Mucosa of descending colon (tissue), 3 donors: Measurements from ENCODE around the gene CARNS1. TPM values are rescaled to one million over a fixed set of nuclear protein-coding genes. Genes with fewer than 3 reads are reported as not detected.
A peak's percentile ranks its signal among the peaks of the same experiment; 100 is the strongest.
"Not testable (repeated sequence)": the region's sequence is repeated elsewhere in the genome, so short reads cannot be mapped to it uniquely, and the experiment has no call there.

Experiments used
- ATAC-seq: fragments of 200-7000 bp; cut with Tn5 transposase; one replicate; pipeline ENCODE4 v1.9.1; 2020; ENCODE audit warnings: mild to moderate bottlenecking, moderate library complexity
- DNase-seq, 3 donors: peaks; one replicate each; pipeline ENCODE4 v3.0.0-alpha.2; 2020
- H3K36me3 ChIP-seq: fragments of 200-600 bp; one replicate; pipeline ENCODE4 v1.8.0; 2021; ENCODE audit warnings: low read depth, mild to moderate bottlenecking
- H3K4me1 ChIP-seq: fragments of 200-600 bp; one replicate; pipeline ENCODE4 v1.8.0; 2021; ENCODE audit warnings: low read depth, mild to moderate bottlenecking
- H3K4me3 ChIP-seq: fragments of 200-600 bp; one replicate; pipeline ENCODE4 v1.8.0; 2021; ENCODE audit warnings: mild to moderate bottlenecking
- H3K9me3 ChIP-seq: fragments of 200-600 bp; one replicate; pipeline ENCODE4 v1.8.0; 2021; ENCODE audit warnings: mild to moderate bottlenecking
- intact Hi-C, 2 donors: fragments of 100-400 bp; cut with DNase I in 1 of 2; cut with micrococcal nuclease in 1 of 2; formaldehyde crosslinking; loops; one replicate each; pipeline versions ENCODE4 v1.11.0 to v1.11.1; 2022; cut with DNase I, micrococcal nuclease
- total RNA-seq, 3 donors: library from RNA; stranded (reverse); fragmentation: NEBNext Ultra II Directional in 2 of 3; extraction: Animal tissue kit (Norgen Biotek cat#: 25700) in 2 of 3; gene quantifications; one replicate each; pipeline versions ENCODE4 v1.2.1 to v1.2.4, GENCODE V29; 2021 to 2023
- TF ChIP-seq, protein P1 (sequence below): fragments of 200-600 bp; IDR thresholded peaks from one replicate; pipeline ENCODE4 v1.8.0; 2022; ENCODE audit warnings: antibody characterized with exemption, mild to moderate bottlenecking
- donor health status: DM: no; HTN: no; CAD: no; lungs with moderate emphysema.
- donor health status: DM: no; HTN: no; CAD: no.
- donor health status: DM: no; HTN: yes; CAD: no.

Gene CARNS1
- total RNA-seq, 3 donors from 2014 or later, result 0.26 to 0.89 (median 0.70) TPM

DNA sequence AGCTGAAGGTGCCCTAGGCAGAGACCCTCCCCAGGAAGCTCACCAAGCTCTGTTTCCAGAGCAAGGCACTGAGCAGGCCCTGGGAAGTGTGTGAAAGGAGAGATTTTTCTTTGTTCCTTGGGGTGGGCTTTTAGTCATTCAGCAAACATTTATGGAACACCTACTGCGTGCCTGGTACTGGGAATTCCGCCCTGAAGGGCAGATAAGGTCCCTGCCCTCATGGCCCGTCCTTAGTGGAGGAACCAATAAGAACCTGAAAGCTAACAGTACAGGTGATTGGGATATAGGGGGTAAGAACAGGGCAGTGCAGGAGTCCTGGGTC, 49.7 kb downstream of the CARNS1 start:
- intact Hi-C loops, result no loop called here
- H3K36me3 ChIP-seq, result no peaks in the 10 kb centered on the region
- peak; percentile 1 for ATAC-seq

GRCh38 chr11:67465530-67465929, 50.1 kb downstream of the CARNS1 start:
- H3K9me3 ChIP-seq, intact Hi-C loops, DNase-seq, H3K4me3 ChIP-seq, ATAC-seq, H3K36me3 ChIP-seq: not testable (repeated sequence)
- H3K4me1 ChIP-seq, result peaks cover 20% of the 10 kb centered on the region

More for the DNA sequence above, 49.7 kb downstream of the CARNS1 start:
- DNase-seq, result no peak
- Histone ChIP-seq H3K9me3 (no peaks in the 10 kb centered on the region), H3K4me1 (peaks cover 20% of the 10 kb centered on the region), H3K4me3 (peak overlapping the region; percentile 42)
- TF ChIP-seq, protein P1, sequence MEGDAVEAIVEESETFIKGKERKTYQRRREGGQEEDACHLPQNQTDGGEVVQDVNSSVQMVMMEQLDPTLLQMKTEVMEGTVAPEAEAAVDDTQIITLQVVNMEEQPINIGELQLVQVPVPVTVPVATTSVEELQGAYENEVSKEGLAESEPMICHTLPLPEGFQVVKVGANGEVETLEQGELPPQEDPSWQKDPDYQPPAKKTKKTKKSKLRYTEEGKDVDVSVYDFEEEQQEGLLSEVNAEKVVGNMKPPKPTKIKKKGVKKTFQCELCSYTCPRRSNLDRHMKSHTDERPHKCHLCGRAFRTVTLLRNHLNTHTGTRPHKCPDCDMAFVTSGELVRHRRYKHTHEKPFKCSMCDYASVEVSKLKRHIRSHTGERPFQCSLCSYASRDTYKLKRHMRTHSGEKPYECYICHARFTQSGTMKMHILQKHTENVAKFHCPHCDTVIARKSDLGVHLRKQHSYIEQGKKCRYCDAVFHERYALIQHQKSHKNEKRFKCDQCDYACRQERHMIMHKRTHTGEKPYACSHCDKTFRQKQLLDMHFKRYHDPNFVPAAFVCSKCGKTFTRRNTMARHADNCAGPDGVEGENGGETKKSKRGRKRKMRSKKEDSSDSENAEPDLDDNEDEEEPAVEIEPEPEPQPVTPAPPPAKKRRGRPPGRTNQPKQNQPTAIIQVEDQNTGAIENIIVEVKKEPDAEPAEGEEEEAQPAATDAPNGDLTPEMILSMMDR, result no peak

GRCh38 chr11:67466367-67466766, 50.9 kb downstream of the CARNS1 start:
- Histone ChIP-seq H3K36me3 (no peaks in the 10 kb centered on the region), H3K4me1 (peaks cover 20% of the 10 kb centered on the region), H3K9me3 (no peaks in the 10 kb centered on the region), H3K4me3 (no peak overlapping the region)
- TF ChIP-seq, protein P1, result no peak
- intact Hi-C loops, result no loop called here
- no peak for ATAC-seq
- DNase-seq, result no peak

DNA sequence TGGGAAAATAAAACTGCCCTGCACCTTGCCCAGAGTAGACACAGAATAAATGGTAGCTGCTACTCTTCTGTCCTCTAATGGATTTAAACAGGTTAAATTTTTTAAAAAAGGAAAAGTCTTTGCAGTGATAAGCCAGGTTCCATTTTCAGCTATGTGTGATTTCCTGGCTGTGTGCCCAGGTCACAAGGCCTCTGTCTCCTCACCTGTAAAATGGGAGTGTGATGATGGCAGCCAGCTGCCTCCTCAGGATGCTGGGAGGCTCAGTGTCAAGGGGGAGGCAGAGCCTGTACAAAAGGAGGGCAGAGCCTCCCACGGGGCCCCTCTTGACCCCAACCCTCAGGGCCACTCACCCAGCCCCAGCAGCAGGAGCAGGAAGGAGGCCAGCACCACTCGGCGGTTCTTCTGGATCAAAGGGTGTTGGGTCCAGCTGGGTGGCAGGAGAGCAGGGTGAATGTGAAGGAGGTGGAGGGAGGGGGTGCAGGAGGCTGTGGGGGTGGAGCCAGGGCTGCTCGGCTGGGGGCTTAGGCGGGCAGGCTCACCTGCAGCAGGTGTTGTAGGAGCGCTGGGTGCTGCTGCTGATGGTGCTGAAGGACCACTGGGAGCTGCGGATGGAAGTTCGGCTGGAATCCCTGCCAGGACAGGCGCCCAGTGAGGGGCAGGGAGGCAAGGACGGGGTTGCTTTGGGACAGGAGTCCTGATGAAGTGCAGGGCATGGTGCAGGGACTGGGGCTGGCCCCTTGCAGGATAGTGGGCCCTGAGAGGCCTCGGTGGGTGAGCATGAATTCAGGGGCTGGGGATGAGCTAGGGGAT, 51.7 kb downstream of the CARNS1 start:
- Histone ChIP-seq H3K4me3 (no peak overlapping the region), H3K36me3 (no peaks in the 10 kb centered on the region), H3K4me1 (peaks cover 20% of the 10 kb centered on the region), H3K9me3 (no peaks in the 10 kb centered on the region)
- intact Hi-C loops, result no loop called here
- ATAC-seq, result no peak
- TF ChIP-seq, protein P1, result no peak
- no peak for DNase-seq

DNA sequence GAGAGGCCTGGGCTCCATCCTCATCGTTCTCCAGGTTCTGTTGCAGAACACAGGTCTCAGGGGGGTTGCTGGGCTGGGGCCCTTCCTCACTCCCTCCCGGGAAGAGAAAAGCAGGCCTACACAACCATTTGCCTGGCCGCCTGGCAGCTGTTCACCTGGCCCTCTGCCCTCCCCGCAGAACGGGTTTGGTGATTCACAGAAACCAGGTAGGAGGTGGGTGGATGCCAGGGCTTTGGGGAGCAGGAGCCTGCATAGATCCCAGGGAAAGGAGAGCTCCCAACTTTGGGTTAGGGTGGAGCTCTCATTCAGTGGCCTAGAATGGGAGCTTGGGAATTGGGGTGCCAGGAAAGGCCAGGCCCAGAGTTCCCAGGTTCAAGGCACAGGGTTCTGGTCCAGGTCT, 52.6 kb downstream of the CARNS1 start:
- no peaks in the 10 kb centered on the region for H3K9me3 ChIP-seq
- intact Hi-C loops, result no loop called here
- H3K4me1 ChIP-seq, result peaks cover 20% of the 10 kb centered on the region
- TF ChIP-seq, protein P1, result no peak
- H3K36me3 ChIP-seq, result no peaks in the 10 kb centered on the region
- DNase-seq (peak; percentile 80 to 85 (median 84)), ATAC-seq (peak; percentile 24)
- H3K4me3 ChIP-seq, result peak overlapping the region; percentile 90

- H3K9me3 ChIP-seq, result no peaks in the 10 kb centered on the region
- ATAC-seq, result peak; percentile 2
- intact Hi-C loops, result no loop called here
- TF ChIP-seq, protein P1, result no peak
- peak overlapping the region; percentile 90 for H3K4me3 ChIP-seq
- H3K36me3 ChIP-seq, result no peaks in the 10 kb centered on the region
- no peak for DNase-seq
- H3K4me1 ChIP-seq, result peaks cover 20% of the 10 kb centered on the region
Measured at GRCh38 chr11:67468456-67468758, 52.9 kb downstream of the CARNS1 start.
